Mesothelial cell of epicardium (in vitro differentiated cells): ENCODE measurements around the gene OSBPL6. TPM values are rescaled to one million over a fixed set of nuclear protein-coding genes. Genes with fewer than 3 reads are reported as not detected.

ENCODE experiments used
- DNase-seq, 2 experiments: peaks; one replicate each; pipeline ENCODE4 v3.0.0; 2021; ENCODE audit warnings: low spot score in 2 of 2; ENCODE audit not compliant: unreplicated experiment in 2 of 2
- H3K27ac Mint-ChIP-seq: 2 replicates; pipeline ENCODE4 v1.8.0; 2021; ENCODE audit warnings: mixed read lengths
- H3K27me3 Mint-ChIP-seq: 2 replicates; pipeline ENCODE4 v1.8.0; 2021; ENCODE audit warnings: low read depth, mixed read lengths
- H3K36me3 Mint-ChIP-seq: 2 replicates; pipeline ENCODE4 v1.8.0; 2021; ENCODE audit warnings: mixed read lengths
- H3K4me1 Mint-ChIP-seq: 2 replicates; pipeline ENCODE4 v1.8.0; 2021; ENCODE audit warnings: mixed read lengths
- H3K4me3 Mint-ChIP-seq: 2 replicates; pipeline ENCODE4 v1.8.0; 2021; ENCODE audit warnings: mild to moderate bottlenecking, moderate library complexity, mixed read lengths
- H3K9me3 Mint-ChIP-seq: 2 replicates; pipeline ENCODE4 v1.8.0; 2021; ENCODE audit warnings: mixed read lengths
- CTCF ChIP-seq: fragments of 200-600 bp; sonication (generic); IDR thresholded peaks from one replicate; pipeline ENCODE4 v1.5.0; 2021; ENCODE audit warnings: antibody characterized with exemption; ENCODE audit not compliant: unreplicated experiment
- total RNA-seq: library from RNA; stranded (reverse); gene quantifications from 3 replicates; pipeline ENCODE4 v1.2.1, GENCODE V29; 2021

The OSBPL6 gene
- total RNA-seq, 1 donor from 2014 or later = 2.8 TPM

DNA sequence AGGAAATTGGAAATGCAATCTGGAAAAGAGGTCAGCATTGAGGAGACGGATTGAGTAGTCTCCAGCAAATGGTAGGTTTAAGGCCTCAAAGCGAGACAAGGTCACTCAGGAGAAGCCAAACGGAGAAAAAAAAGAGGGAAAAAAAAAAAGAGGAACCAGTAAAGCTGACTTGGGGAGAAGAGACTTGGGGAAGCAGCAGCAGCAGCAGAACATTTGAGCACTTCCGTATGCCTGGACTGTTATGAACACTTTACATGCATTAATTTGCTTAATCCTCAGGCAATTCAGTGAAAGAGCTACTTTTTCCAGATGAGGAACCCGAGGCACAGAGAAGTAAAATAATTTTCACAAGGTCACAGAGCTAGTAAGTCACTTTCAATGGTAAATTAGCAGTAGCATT is 81.3 kb downstream of the OSBPL6 start:
- peaks cover 22% of the 10 kb centered on the region for H3K4me1 Mint-ChIP-seq
- no peak for TF ChIP-seq CTCF
- no peaks in the 10 kb centered on the region for H3K9me3 Mint-ChIP-seq
- no peaks in the 10 kb centered on the region for H3K27me3 Mint-ChIP-seq
- no peak overlapping the region for H3K27ac Mint-ChIP-seq
- DNase-seq = no peak
- H3K4me3 Mint-ChIP-seq = no peak overlapping the region
- H3K36me3 Mint-ChIP-seq = no peaks in the 10 kb centered on the region

GRCh38 chr2:178277741-178278197 is 83.5 kb downstream of the OSBPL6 start:
- H3K27ac Mint-ChIP-seq = peak overlapping the region; percentile 65
- no peaks in the 10 kb centered on the region for H3K9me3 Mint-ChIP-seq
- peaks cover 36% of the 10 kb centered on the region for H3K4me1 Mint-ChIP-seq
- no peaks in the 10 kb centered on the region for H3K36me3 Mint-ChIP-seq
- no peaks in the 10 kb centered on the region for H3K27me3 Mint-ChIP-seq
- DNase-seq = no peak
- H3K4me3 Mint-ChIP-seq = peak overlapping the region; percentile 3
- TF ChIP-seq CTCF = no peak

DNA sequence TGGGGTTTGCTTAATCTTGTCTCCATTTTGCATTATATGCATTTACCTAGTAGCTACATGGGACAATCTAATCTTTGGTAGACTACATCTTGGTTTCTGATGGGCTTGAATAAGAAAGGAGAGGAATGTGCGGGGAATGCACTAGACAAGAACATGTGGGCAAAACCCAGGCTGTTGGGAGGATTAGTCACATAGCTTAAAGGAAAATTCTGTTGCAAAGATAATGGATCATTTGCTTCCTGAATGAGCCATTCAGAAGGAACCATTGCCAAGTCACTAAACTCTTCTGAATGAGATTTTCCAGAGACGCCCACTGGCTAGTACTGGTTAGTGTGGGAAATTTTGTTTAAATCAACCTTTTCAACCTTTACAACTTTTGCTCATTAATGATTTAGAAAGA is 84.8 kb downstream of the OSBPL6 start:
- no peaks in the 10 kb centered on the region for H3K27me3 Mint-ChIP-seq
- H3K9me3 Mint-ChIP-seq = peaks cover 7% of the 10 kb centered on the region
- no peak for DNase-seq

DNA sequence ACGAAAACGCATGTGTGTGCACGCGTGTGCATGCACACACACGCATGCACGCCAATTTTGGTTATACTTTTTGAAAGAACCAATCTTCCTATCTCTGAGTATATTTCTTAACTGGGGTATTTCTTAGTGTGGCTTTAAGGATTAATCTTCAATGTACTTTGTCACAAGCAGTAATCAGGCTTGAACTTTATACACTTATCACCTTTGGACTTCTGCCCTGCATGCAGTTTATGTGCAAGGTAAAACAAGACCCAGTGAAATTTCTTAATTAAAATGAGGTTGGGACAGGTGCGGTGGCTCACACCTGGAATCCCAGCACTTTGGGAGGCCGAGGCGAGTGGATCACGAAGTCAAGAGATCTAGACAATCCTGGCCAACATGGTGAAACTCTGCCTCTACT is 85.3 kb downstream of the OSBPL6 start:
- peaks cover 44% of the 10 kb centered on the region for H3K4me1 Mint-ChIP-seq
- no peak overlapping the region for H3K27ac Mint-ChIP-seq
- H3K9me3 Mint-ChIP-seq = peaks cover 7% of the 10 kb centered on the region
- no peak for DNase-seq
- no peaks in the 10 kb centered on the region for H3K27me3 Mint-ChIP-seq
- H3K4me3 Mint-ChIP-seq = no peak overlapping the region
- no peak for TF ChIP-seq CTCF
- H3K36me3 Mint-ChIP-seq = peaks cover 4% of the 10 kb centered on the region

More for the DNA sequence above, 84.8 kb downstream of the OSBPL6 start:
- no peak overlapping the region for H3K4me3 Mint-ChIP-seq
- H3K4me1 Mint-ChIP-seq = peaks cover 44% of the 10 kb centered on the region
- no peak for TF ChIP-seq CTCF
- no peak overlapping the region for H3K27ac Mint-ChIP-seq
- peaks cover 4% of the 10 kb centered on the region for H3K36me3 Mint-ChIP-seq

DNA sequence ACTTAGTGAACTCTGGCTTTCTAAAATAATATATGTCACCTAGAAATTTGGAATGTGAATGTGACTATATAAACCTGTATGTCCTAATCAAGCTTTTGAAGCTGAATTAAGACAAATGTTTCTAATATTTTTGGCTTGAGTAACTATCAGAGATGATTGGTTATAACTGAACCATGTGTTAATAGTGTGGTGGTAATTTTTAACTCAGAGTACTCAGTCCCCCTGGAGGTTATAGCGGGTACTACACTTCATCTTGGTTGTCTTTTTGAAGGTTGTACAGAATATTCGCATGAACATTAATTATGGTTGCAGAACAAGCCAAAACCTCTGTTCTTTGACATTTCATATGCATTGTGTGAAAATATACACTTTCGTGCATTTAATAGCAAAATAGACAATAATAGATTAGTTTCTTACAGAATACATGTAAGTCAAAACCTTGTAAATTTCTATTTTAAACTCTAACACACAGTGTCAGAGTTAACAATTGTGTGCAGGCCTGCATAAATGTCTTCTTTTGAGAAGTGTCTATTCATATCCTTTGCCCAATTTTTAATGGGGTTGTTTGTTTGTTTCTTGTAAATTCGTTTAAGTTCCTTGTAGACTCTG is 86.0 kb downstream of the OSBPL6 start:
- Mint-ChIP-seq H3K36me3 (peaks cover 4% of the 10 kb centered on the region), H3K4me1 (peaks cover 44% of the 10 kb centered on the region), H3K9me3 (peaks cover 7% of the 10 kb centered on the region), H3K27ac (no peak overlapping the region), H3K4me3 (no peak overlapping the region), H3K27me3 (no peaks in the 10 kb centered on the region)
- DNase-seq = no peak
- TF ChIP-seq CTCF = peak; percentile 80
